PFSK-1 (cell line): Measurements from ENCODE around the gene C16orf74.

ENCODE experiments used
- FOXP2 ChIP-seq: optimal IDR thresholded peaks from 2 replicates; pipeline ENCODE3; 2011; ENCODE audit warnings: borderline replicate concordance, control low read depth, inconsistent platforms; ENCODE audit not compliant: insufficient read depth; ENCODE audit errors: extremely low read length, extremely low read depth
- POLR2AphosphoS5 ChIP-seq: IDR thresholded peaks from 2 replicates; pipeline ENCODE4 v1.6.1; 2012; ENCODE audit warnings: low read depth, mild to moderate bottlenecking, control low read depth, low read length, moderate library complexity
- REST ChIP-seq, 2 experiments: IDR thresholded peaks; 2 replicates each; pipeline versions ENCODE4 v1.6.1 to v1.8.0; 2011 to 2012; ENCODE audit warnings: low read depth in 2 of 2, low read length in 2 of 2, control low read depth in 1 of 2, inconsistent platforms in 1 of 2, mild to moderate bottlenecking in 1 of 2, moderate library complexity in 1 of 2; ENCODE audit not compliant: insufficient read depth in 1 of 2
- SIN3A ChIP-seq: IDR thresholded peaks from 2 replicates; pipeline ENCODE4 v1.6.1; 2012; ENCODE audit warnings: mild to moderate bottlenecking, low read length, moderate library complexity, borderline replicate concordance; ENCODE audit not compliant: insufficient read depth
- TAF1 ChIP-seq: IDR thresholded peaks from 2 replicates; pipeline ENCODE4 v1.6.1; 2012; ENCODE audit warnings: low read length, control low read depth, borderline replicate concordance; ENCODE audit not compliant: insufficient read depth

C16orf74 gene

GRCh38 chr16:85796599-85796998 is 45.7 kb upstream of the C16orf74 start:
- TF ChIP-seq TAF1 (no peak), SIN3A (no peak), POLR2AphosphoS5 (no peak), FOXP2 (no peak), REST (IDR thresholded peaks at IDR 0.05; ENCODE audit: insufficient read depth in 1 of 2, low read depth in 2 of 2, low read length in 2 of 2) (no peak)

GRCh38 chr16:85796152-85796551 is 45.3 kb upstream of the C16orf74 start:
- TF ChIP-seq SIN3A, result no peak
- TF ChIP-seq FOXP2, result no peak
- no peak for TF ChIP-seq REST (IDR thresholded peaks at IDR 0.05; ENCODE audit: insufficient read depth in 1 of 2, low read depth in 2 of 2, low read length in 2 of 2)

GRCh38 chr16:85794696-85795095 is 43.8 kb upstream of the C16orf74 start:
- no peak for TF ChIP-seq TAF1
- no peak for TF ChIP-seq FOXP2
- TF ChIP-seq POLR2AphosphoS5, result no peak
- no peak for TF ChIP-seq REST (IDR thresholded peaks at IDR 0.05; ENCODE audit: insufficient read depth in 1 of 2, low read depth in 2 of 2, low read length in 2 of 2)
- no peak for TF ChIP-seq SIN3A

- TF ChIP-seq POLR2AphosphoS5, result no peak
- TF ChIP-seq TAF1, result no peak
- no peak for TF ChIP-seq SIN3A
- TF ChIP-seq REST (IDR thresholded peaks at IDR 0.05; ENCODE audit: insufficient read depth in 1 of 2, low read depth in 2 of 2, low read length in 2 of 2), result no peak
- TF ChIP-seq FOXP2, result no peak
These were observed 42.9 kb upstream of the C16orf74 start for GRCh38 chr16:85793662-85794298.

GRCh38 chr16:85789773-85790172 is 38.9 kb upstream of the C16orf74 start:
- TF ChIP-seq TAF1 (no peak), FOXP2 (no peak), SIN3A (no peak)
